H1 (cell line): ENCODE measurements around the gene TTC24. TPM values are rescaled to one million over a fixed set of nuclear protein-coding genes. Genes with fewer than 3 reads are reported as not detected.

ENCODE experiments used
- BRCA1 ChIP-seq: IDR thresholded peaks from 2 replicates; pipeline ENCODE4 v1.6.1; 2012; ENCODE audit warnings: low read depth, low read length, improper control_type of control experiment
- CREB1 ChIP-seq: IDR thresholded peaks from 2 replicates; pipeline ENCODE4 v1.6.1; 2012; ENCODE audit warnings: inconsistent platforms
- FOSL1 ChIP-seq: IDR thresholded peaks from 2 replicates; pipeline ENCODE4 v1.6.1; 2011; ENCODE audit warnings: mild to moderate bottlenecking, low read depth, low read length, moderate library complexity; ENCODE audit not compliant: insufficient read depth
- HDAC2 ChIP-seq, 2 experiments: fragments of 300-600 bp in 1 of 2; sonication (generic) in 1 of 2; IDR thresholded peaks; 2 replicates each; pipeline ENCODE4 v1.6.1; 2011 to 2012; ENCODE audit warnings: low read depth in 2 of 2, low read length in 2 of 2, mild to moderate bottlenecking in 2 of 2, moderate library complexity in 2 of 2, borderline replicate concordance in 1 of 2, inconsistent platforms in 1 of 2
- JUND ChIP-seq: IDR thresholded peaks from 2 replicates; pipeline ENCODE4 v1.6.1; 2011; ENCODE audit warnings: mild to moderate bottlenecking, improper control_type of control experiment, low read length
- MAFK ChIP-seq: IDR thresholded peaks from 2 replicates; pipeline ENCODE4 v1.6.1; 2012; ENCODE audit warnings: low read depth, mild to moderate bottlenecking, improper control_type of control experiment, low read length
- MAX ChIP-seq: IDR thresholded peaks from 2 replicates; pipeline ENCODE4 v1.6.1; 2012; ENCODE audit warnings: inconsistent platforms
- POLR2A ChIP-seq, 2 experiments: IDR thresholded peaks; 1 replicate in 1 of 2; 2 replicates in 1 of 2; pipeline ENCODE4 v1.6.1; 2011; ENCODE audit warnings: low read depth in 2 of 2, low read length in 2 of 2, mild to moderate bottlenecking in 2 of 2; ENCODE audit errors: control extremely low read depth in 1 of 2
- POLR2AphosphoS5 ChIP-seq: IDR thresholded peaks from 2 replicates; pipeline ENCODE4 v1.6.1; 2011; ENCODE audit warnings: low read depth, low read length
- SIX5 ChIP-seq: IDR thresholded peaks from 2 replicates; pipeline ENCODE4 v1.6.1; 2011; ENCODE audit warnings: mild to moderate bottlenecking, low read depth, low read length
- SRF ChIP-seq: IDR thresholded peaks from 2 replicates; pipeline ENCODE4 v1.6.1; 2011; ENCODE audit warnings: mild to moderate bottlenecking, low read depth, low read length, moderate library complexity
- SUZ12 ChIP-seq: fragments of 200-600 bp; sonication (generic); IDR thresholded peaks from 2 replicates; pipeline ENCODE4 v1.6.1; 2012; ENCODE audit warnings: mild to moderate bottlenecking, inconsistent platforms, low read length, moderate library complexity, mixed read lengths
- TAF1 ChIP-seq: IDR thresholded peaks from 2 replicates; pipeline ENCODE4 v1.6.1; 2011; ENCODE audit warnings: mild to moderate bottlenecking, low read depth, low read length
- TAF7 ChIP-seq: optimal IDR thresholded peaks from 2 replicates; pipeline ENCODE3; 2011; ENCODE audit warnings: low read depth, mild to moderate bottlenecking, inconsistent platforms, low read length, moderate library complexity, borderline replicate concordance
- TBP ChIP-seq: IDR thresholded peaks from 2 replicates; pipeline ENCODE4 v1.6.1; 2011; ENCODE audit warnings: low read depth, low read length, improper control_type of control experiment
- polyA plus RNA-seq, 7 experiments: library from polyadenylated mRNA; depleted of rRNA in 3 of 7; stranded (reverse) in 5 of 7; unstranded in 2 of 7; fragments of >200 nt in 5 of 7; fragments of 200-250 nt in 2 of 7; gene quantifications; 1 replicate in 5 of 7; 2 replicates in 1 of 7; 4 replicates in 1 of 7; pipeline versions ENCODE4 v1.2.1 to v1.2.3, GENCODE V29; 2011 to 2013; ENCODE audit warnings: missing spikeins in 2 of 7, mixed read lengths in 2 of 7
- total RNA-seq: library from RNA; stranded (reverse); fragmentation: NEBNext Ultra II Directional; extraction: Animal tissue kit (Norgen Biotek cat#: 25700); gene quantifications from 2 replicates; pipeline ENCODE4 v1.2.1, GENCODE V29; 2021

The TTC24 gene
- total and polyA plus RNA-seq, 2 of the 8 experiments (the other 6 are each of a cell fraction or from before 2014, with no cell fraction given) = 0.08 TPM; not detected in 1

GRCh38 chr1:156591432-156592157 lies 12.1 kb downstream of the TTC24 start, which contains the start of gene NAXE (continued):
- TF ChIP-seq TAF7 (no peak), MAFK (no peak), MAX (no peak; the same call in 1 of the 2 replicates), FOSL1 (no peak), SIX5 (no peak), BRCA1 (no peak), SUZ12 (no peak), POLR2A (IDR thresholded peaks at IDR 0.05; ENCODE audit: control extremely low read depth in 1 of 2, low read depth in 2 of 2, low read length in 2 of 2) (peak; percentile 64; a peak in 2 of 3 replicates), SRF (no peak), TAF1 (peak; percentile 84), CREB1 (no peak), TBP (peak; percentile 24; the same call in 1 of the 2 replicates), HDAC2 (IDR thresholded peaks at IDR 0.05; ENCODE audit: borderline replicate concordance in 1 of 2, low read depth in 2 of 2, low read length in 2 of 2) (peak in 1 of 2 experiments; percentile 61; a peak in 1 of 4 replicates), JUND (no peak), POLR2AphosphoS5 (no peak; the same call in none of the 2 replicates)
